H1 (cell line): ENCODE measurements around the gene SLC24A4. TPM values are rescaled to one million over a fixed set of nuclear protein-coding genes. Genes with fewer than 3 reads are reported as not detected.

Experiments
- CTCF ChIA-PET: fragments of 300-600 bp; sonication (Branson Sonifier 250); formaldehyde crosslinking; loops from one replicate; lab custom pipeline; 2021; ENCODE audit not compliant: partially characterized antibody; lab: Charles Lee
- POLR2A ChIA-PET: fragments of 300-600 bp; sonication (Branson Sonifier 250); formaldehyde crosslinking; loops from one replicate; lab custom pipeline; 2021; ENCODE audit warnings: inconsistent platforms; ENCODE audit not compliant: partially characterized antibody; lab: Charles Lee
- DNase-seq, 2 experiments: peaks; one replicate each; pipeline versions ENCODE4 v3.0.0 to v3.0.0-alpha.2; 2010 to 2022; ENCODE audit warnings: low spot score in 2 of 2, low read depth in 1 of 2, mixed read lengths in 1 of 2
- FAIRE-seq: peaks from 2 replicates; lab custom pipeline; 2011; peaks lifted over from hg19 to GRCh38; lab: Jason Lieb, UNC
- H2AFZ ChIP-seq: 2 replicates; pipeline ENCODE4 v1.8.1; 2012; ENCODE audit warnings: low read length, inconsistent platforms
- H2AK5ac ChIP-seq: 2 replicates; pipeline ENCODE4 v1.6.1; 2013; ENCODE audit warnings: low read depth, low read length
- H2BK120ac ChIP-seq: replicated peaks from 2 replicates; pipeline ENCODE3; 2013; ENCODE audit warnings: low read depth, low read length, inconsistent platforms
- H2BK12ac ChIP-seq: 2 replicates; pipeline ENCODE4 v1.6.1; 2013; ENCODE audit warnings: low read depth, low read length
- H2BK15ac ChIP-seq: 2 replicates; pipeline ENCODE4 v1.6.1; 2013; ENCODE audit warnings: low read length
- H2BK20ac ChIP-seq: 2 replicates; pipeline ENCODE4 v1.6.1; 2013; ENCODE audit warnings: low read length
- H2BK5ac ChIP-seq: 2 replicates; pipeline ENCODE4 v1.6.1; 2013; ENCODE audit warnings: low read depth, low read length
- H3K14ac ChIP-seq: 2 replicates; pipeline ENCODE4 v1.6.1; 2013; ENCODE audit warnings: inconsistent platforms; ENCODE audit not compliant: insufficient read length
- H3K18ac ChIP-seq: 2 replicates; pipeline ENCODE4 v1.6.1; 2013; ENCODE audit warnings: low read length; ENCODE audit errors: extremely low read depth
- H3K23ac ChIP-seq: 2 replicates; pipeline ENCODE4 v1.6.1; 2013; ENCODE audit warnings: inconsistent platforms; ENCODE audit not compliant: insufficient read length
- H3K23me2 ChIP-seq: 2 replicates; pipeline ENCODE4 v1.6.1; 2013; ENCODE audit warnings: low read depth, low read length
- H3K27ac ChIP-seq: 2 replicates; pipeline ENCODE4 v1.6.1; 2011; ENCODE audit warnings: low read depth, low read length, inconsistent platforms
- H3K27me3 ChIP-seq, 4 experiments: replicated peaks in 1 of 4; 1 replicate in 1 of 4; 2 replicates in 3 of 4; pipeline versions ENCODE4 v1.6.1 to v1.8.1; 2011 to 2013; ENCODE audit warnings: low read length in 3 of 4, mild to moderate bottlenecking in 3 of 4, inconsistent platforms in 2 of 4, mixed read lengths in 2 of 4, moderate library complexity in 1 of 4; ENCODE audit not compliant: control insufficient read depth in 3 of 4, insufficient read depth in 3 of 4; ENCODE audit errors: extremely low read depth in 1 of 4
- H3K36me3 ChIP-seq, 4 experiments: 2 replicates each; pipeline versions ENCODE4 v1.6.1 to v1.8.1; 2011 to 2013; ENCODE audit warnings: mild to moderate bottlenecking in 4 of 4, low read length in 3 of 4, moderate library complexity in 2 of 4, control low read depth in 1 of 4, inconsistent platforms in 1 of 4; ENCODE audit not compliant: insufficient read depth in 4 of 4, control insufficient read depth in 2 of 4
- H3K4ac ChIP-seq: replicated peaks from 2 replicates; pipeline ENCODE3; 2013; ENCODE audit warnings: low read length, low read depth, mixed read lengths, inconsistent platforms; ENCODE audit not compliant: insufficient read length
- H3K4me1 ChIP-seq, 4 experiments: replicated peaks in 1 of 4; 1 replicate in 1 of 4; 2 replicates in 3 of 4; pipeline versions ENCODE4 v1.6.1 to v1.8.1; 2011 to 2013; ENCODE audit warnings: low read length in 3 of 4, inconsistent platforms in 2 of 4, mixed read lengths in 1 of 4; ENCODE audit not compliant: insufficient read depth in 4 of 4, control insufficient read depth in 3 of 4
- H3K4me2 ChIP-seq, 2 experiments: 2 replicates each; pipeline versions ENCODE4 v1.6.1 to v1.8.1; 2011 to 2013; ENCODE audit warnings: low read depth in 2 of 2, low read length in 2 of 2, control low read depth in 1 of 2, inconsistent platforms in 1 of 2, mild to moderate bottlenecking in 1 of 2; ENCODE audit not compliant: insufficient read depth in 1 of 2
- H3K4me3 ChIP-seq, 4 experiments: fragments of 200-600, 300-600 bp in 1 of 4; sonication (generic), shearing (Covaris generic), sonication (Bioruptor Twin) in 1 of 4; 2 replicates each; pipeline versions ENCODE4 v1.5.1 to v1.8.1; 2011 to 2016; ENCODE audit warnings: low read length in 4 of 4, low read depth in 3 of 4, control low read depth in 2 of 4, inconsistent platforms in 2 of 4, mild to moderate bottlenecking in 2 of 4, mixed read lengths in 1 of 4, moderate library complexity in 1 of 4; ENCODE audit not compliant: insufficient read depth in 2 of 4; ENCODE audit errors: extremely low read depth in 1 of 4
- H3K56ac ChIP-seq: replicated peaks from 2 replicates; pipeline ENCODE3; 2013; ENCODE audit warnings: low read depth, mild to moderate bottlenecking, mixed read lengths, low read length, inconsistent platforms; ENCODE audit not compliant: insufficient read length
- H3K79me1 ChIP-seq: 2 replicates; pipeline ENCODE4 v1.6.1; 2013; ENCODE audit warnings: low read depth, low read length, control low read depth
- H3K79me2 ChIP-seq, 2 experiments: 2 replicates each; pipeline versions ENCODE4 v1.6.1 to v1.8.1; 2012 to 2013; ENCODE audit warnings: low read length in 2 of 2, mild to moderate bottlenecking in 2 of 2, inconsistent platforms in 1 of 2; ENCODE audit not compliant: insufficient read depth in 2 of 2, control insufficient read depth in 1 of 2
- H3K9ac ChIP-seq, 4 experiments: replicated peaks in 1 of 4; 1 replicate in 1 of 4; 2 replicates in 3 of 4; pipeline versions ENCODE4 v1.6.1 to v1.8.1; 2011 to 2013; ENCODE audit warnings: low read depth in 3 of 4, low read length in 3 of 4, control low read depth in 2 of 4, mild to moderate bottlenecking in 2 of 4, moderate library complexity in 2 of 4, inconsistent platforms in 1 of 4; ENCODE audit errors: extremely low read depth in 1 of 4
- H3K9me3 ChIP-seq, 2 experiments: 2 replicates each; pipeline versions ENCODE4 v1.6.1 to v1.8.1; 2012 to 2013; ENCODE audit warnings: mild to moderate bottlenecking in 2 of 2, moderate library complexity in 2 of 2, control low read depth in 1 of 2, inconsistent platforms in 1 of 2, low read depth in 1 of 2, low read length in 1 of 2, mixed read lengths in 1 of 2; ENCODE audit not compliant: insufficient read depth in 2 of 2
- H4K20me1 ChIP-seq, 2 experiments: replicated peaks in 1 of 2; 2 replicates each; pipeline versions ENCODE3 to v1.8.1; 2011 to 2013; ENCODE audit warnings: inconsistent platforms in 2 of 2, low read length in 2 of 2, mild to moderate bottlenecking in 1 of 2; ENCODE audit not compliant: insufficient read depth in 2 of 2, control insufficient read depth in 1 of 2
- H4K5ac ChIP-seq: 2 replicates; pipeline ENCODE4 v1.6.1; 2013; ENCODE audit warnings: low read length, low read depth, mixed read lengths, inconsistent platforms; ENCODE audit not compliant: insufficient read length
- H4K8ac ChIP-seq: 2 replicates; pipeline ENCODE4 v1.8.0; 2013; ENCODE audit warnings: mild to moderate bottlenecking, moderate library complexity, low read length, inconsistent platforms; ENCODE audit not compliant: insufficient read depth; ENCODE audit errors: extremely low read depth
- H4K91ac ChIP-seq: replicated peaks from 2 replicates; pipeline ENCODE3; 2013; ENCODE audit warnings: low read length, mixed read lengths, inconsistent platforms; ENCODE audit not compliant: insufficient read length
- EZH2 ChIP-seq: fragments of 200-600 bp; sonication (generic); IDR thresholded peaks from 2 replicates; pipeline ENCODE4 v1.7.1; 2012; ENCODE audit warnings: low read depth, mild to moderate bottlenecking, moderate library complexity, low read length, inconsistent platforms; ENCODE audit not compliant: severe bottlenecking
- RAD21 ChIP-seq, 2 experiments: IDR thresholded peaks in 1 of 2; conservative IDR thresholded peaks in 1 of 2; 2 replicates each; pipeline ENCODE4 v1.6.1; 2011; ENCODE audit warnings: low read depth in 2 of 2, low read length in 2 of 2, improper control_type of control experiment in 1 of 2, inconsistent platforms in 1 of 2, mild to moderate bottlenecking in 1 of 2, moderate library complexity in 1 of 2
- WGBS, 2 experiments: shearing (Covaris generic) in 1 of 2; methylation state at CpG; one replicate each; pipeline versions ENCODE4 v1.1.6 to v1.1.7; 2013 to 2015; ENCODE audit warnings: low lambda C conversion rate in 2 of 2, mixed read lengths in 2 of 2, inconsistent platforms in 1 of 2, low coverage in 1 of 2, missing lambda C conversion rate in 1 of 2; ENCODE audit not compliant: insufficient replicate concordance in 2 of 2, insufficient coverage in 1 of 2, insufficient read length in 1 of 2; ENCODE audit errors: extremely low coverage in 1 of 2, missing lambda C conversion rate in 1 of 2; 5-methylcytosine and 5-hydroxymethylcytosine counted together
- polyA plus RNA-seq, 7 experiments: library from polyadenylated mRNA; depleted of rRNA in 3 of 7; stranded (reverse) in 5 of 7; unstranded in 2 of 7; fragments of >200 nt in 5 of 7; fragments of 200-250 nt in 2 of 7; gene quantifications; 1 replicate in 5 of 7; 2 replicates in 1 of 7; 4 replicates in 1 of 7; pipeline versions ENCODE4 v1.2.1 to v1.2.3, GENCODE V29; 2011 to 2013; ENCODE audit warnings: missing spikeins in 2 of 7, mixed read lengths in 2 of 7
- total RNA-seq: library from RNA; stranded (reverse); fragmentation: NEBNext Ultra II Directional; extraction: Animal tissue kit (Norgen Biotek cat#: 25700); gene quantifications from 2 replicates; pipeline ENCODE4 v1.2.1, GENCODE V29; 2021

Gene SLC24A4
- total and polyA plus RNA-seq, 2 of the 8 experiments (the other 6 are each of a cell fraction or from before 2014, with no cell fraction given), result 0.27 to 0.89 TPM

- no peak overlapping the region for H3K14ac ChIP-seq
- TF ChIP-seq RAD21 (IDR thresholded peaks at IDR 0.05 in 1 of 2, conservative IDR thresholded peaks at IDR 0.05 in 1 of 2; ENCODE audit: low read depth in 2 of 2, low read length in 2 of 2) (no peak), EZH2 (peak; percentile 8)
- peaks cover 33 to 65% (median 57%) of the 10 kb centered on the region in 4 experiments for H3K27me3 ChIP-seq
- no peak overlapping the region for H2BK15ac ChIP-seq
- no peak overlapping the region for H2AK5ac ChIP-seq
- H2BK5ac ChIP-seq, result no peak overlapping the region
- no peak overlapping the region; a peak in 1 of 7 replicates for H3K9ac ChIP-seq
- peak overlapping the region; percentile 48; the same call in 1 of the 2 replicates for H2AFZ ChIP-seq
- no peak overlapping the region for H4K5ac ChIP-seq
- peak overlapping the region; percentile 70 to 79 for H3K4me2 ChIP-seq
- H3K23ac ChIP-seq, result no peak overlapping the region
- H3K18ac ChIP-seq, result no peak overlapping the region
- no peak overlapping the region for H3K56ac ChIP-seq
- peaks cover 0 to 5% (median 1%) of the 10 kb centered on the region in 4 experiments; a peak in 5 of 7 replicates for H3K4me1 ChIP-seq
- ChIA-PET POLR2A (interaction anchor here (0.8 kb wide), 1 partner anchor 201 kb away, joined by 3 read pairs; the partner anchor contains the start of genes CPSF2 and NDUFB1), CTCF (interaction anchor here (0.6 to 8.2 kb wide), 9 partner anchors 8 to 115 kb away, joined by 3 to 52 read pairs (median 4); no protein-coding TSS in a partner anchor)
- no peak overlapping the region for H3K4ac ChIP-seq
- peaks cover 15% of the 10 kb centered on the region; the same call in 1 of the 2 replicates for H3K23me2 ChIP-seq
- FAIRE-seq, result no peak
- peak in 1 of 2 experiments; percentile 50 for DNase-seq
- no peaks in the 10 kb centered on the region for H3K79me1 ChIP-seq
- no peak overlapping the region for H3K27ac ChIP-seq
- H4K91ac ChIP-seq, result no peak overlapping the region
- H2BK20ac ChIP-seq, result no peak overlapping the region
- H2BK12ac ChIP-seq, result no peak overlapping the region
- peaks cover 0 to 5% of the 10 kb centered on the region in 2 experiments for H4K20me1 ChIP-seq
- no peaks in the 10 kb centered on the region for H3K79me2 ChIP-seq
- 10% methylated on average over 15 of the region's 23 CpGs; no CpG with 5 or more reads in 1 of the 2 experiments for WGBS, 2 experiments
- no peaks in the 10 kb centered on the region for H3K9me3 ChIP-seq
- H3K4me3 ChIP-seq, result peak overlapping the region; percentile 43 to 62 (median 50); a peak in 7 of 8 replicates
- H4K8ac ChIP-seq, result no peak overlapping the region
- peaks cover 0 to 5% (median 0%) of the 10 kb centered on the region in 4 experiments; a peak in 1 of 8 replicates for H3K36me3 ChIP-seq
- no peak overlapping the region for H2BK120ac ChIP-seq
Observed at GRCh38 chr14:92322516-92322915, 449 bp upstream of the SLC24A4 start.
